HepG2 (cell line): Measurements from ENCODE around the gene CCL4L2. TPM values are rescaled to one million over a fixed set of nuclear protein-coding genes. Genes with fewer than 3 reads are reported as not detected.
"Not testable (repeated sequence)": the region's sequence is repeated elsewhere in the genome, so short reads cannot be mapped to it uniquely, and the experiment has no call there.

Source experiments
- ATAC-seq: fragments of 200-7000 bp; cut with Tn5 transposase; 3 replicates; pipeline ENCODE4 v1.9.1; 2020; ENCODE audit warnings: mild to moderate bottlenecking, moderate library complexity
- BruUV-seq: library from RNA; stranded (reverse); fragments of 400-500 nt; replicated peaks from 2 replicates; lab custom pipeline; 2021; lab: Mats Ljungman, UMichigan
- CTCF ChIA-PET: fragments of 300-600 bp; formaldehyde crosslinking; extraction: SDS; loops from one replicate; lab custom pipeline; 2021; ENCODE audit warnings: low total read pairs, inconsistent platforms, low intra/inter-chr PET ratio; lab: Yijun Ruan, JAX
- POLR2A ChIA-PET: fragments of 350-600 bp; sonication (Branson Sonifier 250); formaldehyde crosslinking; loops from one replicate; lab custom pipeline; 2020; ENCODE audit warnings: antibody characterized with exemption, inconsistent platforms; lab: Yijun Ruan, JAX
- DNase-seq: peaks from one replicate; pipeline ENCODE4 v3.0.0-alpha.2; 2015; ENCODE audit warnings: low spot score
- FAIRE-seq: peaks from 3 replicates; lab custom pipeline; 2011; peaks lifted over from hg19 to GRCh38; lab: Jason Lieb, UNC
- H2AFZ ChIP-seq: one replicate; pipeline ENCODE4 v1.6.1; 2011; ENCODE audit warnings: low read length, inconsistent platforms
- H3K27ac ChIP-seq: fragments of 300-600 bp; 3 replicates; pipeline ENCODE4 v1.8.0; 2011; ENCODE audit warnings: mixed run types, mild to moderate bottlenecking, mixed read lengths, low read length, inconsistent platforms; ENCODE audit not compliant: insufficient read depth; ENCODE audit errors: extremely low read length
- H3K27me3 ChIP-seq, 2 experiments: fragments of 200-600 bp in 1 of 2; 2 replicates in 1 of 2; 3 replicates in 1 of 2; pipeline versions ENCODE4 v1.6.0 to v1.8.0; 2011; ENCODE audit warnings: low read length in 2 of 2, mild to moderate bottlenecking in 2 of 2, moderate library complexity in 2 of 2, inconsistent platforms in 1 of 2; ENCODE audit not compliant: insufficient read depth in 2 of 2, control insufficient read depth in 1 of 2
- H3K36me3 ChIP-seq, 2 experiments: fragments of 200-600 bp in 1 of 2; replicated peaks in 1 of 2; 2 replicates in 1 of 2; 3 replicates in 1 of 2; pipeline versions ENCODE4 v1.5.1 to v1.8.0; 2011; ENCODE audit warnings: low read length in 2 of 2, inconsistent platforms in 1 of 2; ENCODE audit not compliant: insufficient read depth in 2 of 2, control insufficient read depth in 1 of 2
- H3K4me1 ChIP-seq: 2 replicates; pipeline ENCODE4 v1.5.1; 2012; ENCODE audit warnings: low read length, inconsistent platforms; ENCODE audit not compliant: insufficient read depth
- H3K4me2 ChIP-seq: 2 replicates; pipeline ENCODE4 v1.6.0; 2011; ENCODE audit warnings: low read depth, low read length, inconsistent platforms
- H3K4me3 ChIP-seq, 3 experiments: fragments of 200-600 bp in 1 of 3; sonication (generic), shearing (Covaris generic) in 1 of 3; replicated peaks in 1 of 3; 2 replicates each; pipeline ENCODE4 v1.5.1; 2011 to 2016; ENCODE audit warnings: low read length in 3 of 3, inconsistent platforms in 2 of 3, low read depth in 2 of 3, mild to moderate bottlenecking in 2 of 3, control low read depth in 1 of 3, mixed read lengths in 1 of 3; ENCODE audit not compliant: insufficient read depth in 1 of 3
- H3K79me2 ChIP-seq: one replicate; pipeline ENCODE4 v1.6.1; 2011; ENCODE audit warnings: low read length, inconsistent platforms; ENCODE audit not compliant: insufficient read depth
- H3K9ac ChIP-seq: 2 replicates; pipeline ENCODE4 v1.6.0; 2011; ENCODE audit warnings: mild to moderate bottlenecking, low read depth, low read length, inconsistent platforms; ENCODE audit not compliant: insufficient read depth
- H3K9me3 ChIP-seq: 2 replicates; pipeline ENCODE4 v1.5.1; 2012; ENCODE audit warnings: mild to moderate bottlenecking, low read length
- H4K20me1 ChIP-seq: 2 replicates; pipeline ENCODE4 v1.6.0; 2011; ENCODE audit warnings: inconsistent platforms, mild to moderate bottlenecking, low read length, moderate library complexity; ENCODE audit not compliant: insufficient read depth
- WGBS: methylation state at CpG from one replicate; pipeline ENCODE4 v1.1.6; 2017; ENCODE audit warnings: low lambda C conversion rate; 5-methylcytosine and 5-hydroxymethylcytosine counted together
- in situ Hi-C: cut with HindIII; loops from 2 replicates; pipeline ENCODE4 v1.10.0; 2017; ENCODE audit warnings: low pct_unique_long_range_greater_than_20kb; ENCODE audit not compliant: extremely low pct_ligation_motif_present
- intact Hi-C: fragments of 100-400 bp; cut with micrococcal nuclease; formaldehyde crosslinking; loops from one replicate; pipeline ENCODE4 v1.10.0; 2022; ENCODE audit not compliant: unreplicated experiment
- polyA plus RNA-seq, 8 experiments: library from polyadenylated mRNA; depleted of rRNA in 3 of 8; stranded (reverse) in 7 of 8; unstranded in 1 of 8; fragments of >200 nt; fragmentation: Illumina TruSeq in 4 of 8; extraction: Trizol in 4 of 8; gene quantifications; 2 replicates each; pipeline versions ENCODE4 v1.2.1 to v1.2.3, GENCODE V29; 2011 to 2016; ENCODE audit warnings: low read depth in 4 of 8, missing spikeins in 1 of 8, mixed read lengths in 1 of 8; ENCODE audit not compliant: insufficient read depth in 1 of 8
- total RNA-seq, 5 experiments: library from RNA; depleted of rRNA; stranded (reverse); fragments of >200 nt; fragmentation: Illumina TruSeq; extraction: Trizol; gene quantifications; 2 replicates each; pipeline ENCODE4 v1.2.3, GENCODE V29; 2016; ENCODE audit warnings: low read depth in 1 of 5

Gene CCL4L2
- total and polyA plus RNA-seq, 2 of the 13 experiments (the other 11 are each of a cell fraction or from before 2014, with no cell fraction given): not detected

DNA sequence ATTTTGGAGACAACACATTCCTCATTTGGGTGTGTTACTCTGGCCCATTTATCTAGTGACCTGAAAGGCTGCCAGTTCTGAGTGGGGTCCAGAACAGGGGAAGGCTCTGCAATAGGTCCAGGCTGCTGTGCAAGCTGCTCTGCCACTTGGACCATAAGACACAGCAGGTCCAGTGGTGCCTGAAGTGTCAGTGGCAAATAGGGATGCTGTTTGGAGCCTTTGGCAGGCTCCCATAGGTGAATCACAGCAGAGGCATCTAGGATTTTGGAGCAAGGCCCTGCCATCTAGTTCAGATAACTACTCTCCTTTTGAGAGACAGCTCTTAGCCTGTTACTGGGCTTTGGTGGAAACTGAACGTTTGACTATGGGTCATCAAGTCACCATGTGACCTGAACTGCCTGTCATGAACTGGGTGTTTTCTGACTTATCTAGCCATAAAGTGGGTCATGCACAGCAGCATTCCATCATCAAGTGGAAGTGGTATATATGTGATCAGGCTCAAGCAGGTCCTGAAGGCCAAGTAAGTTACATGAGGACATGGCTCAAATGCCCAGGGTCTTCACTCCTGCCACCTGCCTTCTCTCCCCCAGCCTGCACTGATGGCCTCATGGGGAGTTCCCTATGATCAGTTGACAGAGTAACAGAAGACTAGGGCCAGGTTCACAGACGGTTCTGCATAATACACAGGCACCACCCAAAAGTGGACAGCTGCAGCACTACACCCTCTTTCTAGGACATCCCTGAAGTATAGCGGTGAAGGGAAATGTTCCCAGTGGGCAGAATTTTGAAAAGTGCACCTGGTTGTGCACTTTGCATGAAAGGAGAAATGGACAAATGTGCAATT is 10.1 kb downstream of the CCL4L2 start:
- WGBS: 7% methylated on average over 3 of the region's 3 CpGs
- H3K4me2 ChIP-seq, in situ Hi-C loops, H3K27me3 ChIP-seq, H3K9me3 ChIP-seq, H3K36me3 ChIP-seq, FAIRE-seq, POLR2A ChIA-PET, CTCF ChIA-PET, H3K9ac ChIP-seq, intact Hi-C loops, H4K20me1 ChIP-seq, H3K4me1 ChIP-seq, BruUV-seq, ATAC-seq, H3K27ac ChIP-seq, H3K79me2 ChIP-seq, H2AFZ ChIP-seq, H3K4me3 ChIP-seq, DNase-seq: not testable (repeated sequence)

- H2AFZ ChIP-seq, H3K4me3 ChIP-seq, DNase-seq, H3K9ac ChIP-seq, H3K9me3 ChIP-seq, H3K27ac ChIP-seq, in situ Hi-C loops, H3K36me3 ChIP-seq, H3K79me2 ChIP-seq, ATAC-seq, BruUV-seq, H3K4me2 ChIP-seq, H3K27me3 ChIP-seq, CTCF ChIA-PET, H3K4me1 ChIP-seq, intact Hi-C loops, POLR2A ChIA-PET, H4K20me1 ChIP-seq, FAIRE-seq: not testable (repeated sequence)
- WGBS: 22% methylated on average over 4 of the region's 4 CpGs
Measured at GRCh38 chr17:36221581-36222100, 10.8 kb downstream of the CCL4L2 start.

DNA sequence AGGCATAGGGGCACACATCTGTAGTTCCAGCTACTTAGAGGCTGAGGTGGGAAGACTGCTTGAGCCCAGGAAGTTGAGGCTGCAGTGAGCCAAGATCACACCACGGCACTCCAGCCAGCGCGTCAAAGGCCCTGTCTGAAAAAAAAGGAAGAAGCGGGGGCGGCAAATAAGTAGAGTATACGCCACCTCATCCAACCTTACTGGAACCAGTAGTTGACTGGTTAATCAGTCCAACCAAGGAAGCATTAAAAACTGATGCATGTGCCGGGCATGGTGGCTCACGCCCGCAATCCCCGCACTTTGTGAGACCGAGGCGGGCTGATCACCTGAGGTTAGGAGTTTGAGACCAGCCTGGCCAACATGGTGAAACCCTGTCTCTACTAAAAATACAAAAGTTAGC is 12.1 kb downstream of the CCL4L2 start:
- H4K20me1 ChIP-seq, H3K36me3 ChIP-seq, BruUV-seq, in situ Hi-C loops, DNase-seq, CTCF ChIA-PET, H3K79me2 ChIP-seq, H3K4me2 ChIP-seq, FAIRE-seq, ATAC-seq, H3K4me3 ChIP-seq, POLR2A ChIA-PET, H3K4me1 ChIP-seq, H3K27me3 ChIP-seq, H2AFZ ChIP-seq, H3K9me3 ChIP-seq, H3K9ac ChIP-seq, intact Hi-C loops, H3K27ac ChIP-seq: not testable (repeated sequence)
- WGBS: 47% methylated on average over 11 of the region's 12 CpGs
